Body of pancreas (tissue), 4 donors: Measurements from ENCODE around the gene ME3.

Source experiments
- CTCF ChIP-seq, 7 experiments: fragments of 450-650 bp in 4 of 7; fragments of 200-600 bp in 3 of 7; sonication (generic) in 3 of 7; IDR thresholded peaks; one replicate each; pipeline ENCODE4 v1.5.1; 2016 to 2019; ENCODE audit warnings: antibody characterized with exemption in 7 of 7
- POLR2A ChIP-seq, 3 donors: fragments of 450-650 bp; IDR thresholded peaks; one replicate each; pipeline ENCODE4 v1.6.1; 2016; ENCODE audit warnings: antibody characterized with exemption in 3 of 3, mild to moderate bottlenecking in 2 of 3

- TF ChIP-seq CTCF (IDR thresholded peaks at IDR 0.05) (no peak), POLR2A (IDR thresholded peaks at IDR 0.05) (no peak)
Measured at GRCh38 chr11:86715611-86716010, 43.2 kb upstream of the ME3 start.
